Measurements from ENCODE around the gene ERICH6.

- TF ChIP-seq ESRRG (CRISPR knock-in tag; IDR thresholded peaks at IDR 0.05) (no peak), ZNF8 (CRISPR knock-in tag; IDR thresholded peaks at IDR 0.05) (no peak), ZFP30 (CRISPR knock-in tag; IDR thresholded peaks at IDR 0.05) (no peak), RARB (CRISPR knock-in tag; IDR thresholded peaks at IDR 0.05) (no peak), PATZ1 (CRISPR knock-in tag; IDR thresholded peaks at IDR 0.05; ENCODE audit: borderline replicate concordance) (no peak)
Observed at GRCh38 chr3:150682824-150683223, 20.9 kb downstream of the ERICH6 start.

Measured in SK-N-SH treated with all-trans-retinoic acid at 6 μM for 48 hours (cell line).